ENCODE results near the gene CDKAL1. TPM values are rescaled to one million over a fixed set of nuclear protein-coding genes. Genes with fewer than 3 reads are reported as not detected.

Gene CDKAL1
- total and polyA plus RNA-seq, 2 of the 8 experiments (the other 6 are each of a cell fraction or from before 2014, with no cell fraction given) = 8.4 to 24.6 TPM

DNA sequence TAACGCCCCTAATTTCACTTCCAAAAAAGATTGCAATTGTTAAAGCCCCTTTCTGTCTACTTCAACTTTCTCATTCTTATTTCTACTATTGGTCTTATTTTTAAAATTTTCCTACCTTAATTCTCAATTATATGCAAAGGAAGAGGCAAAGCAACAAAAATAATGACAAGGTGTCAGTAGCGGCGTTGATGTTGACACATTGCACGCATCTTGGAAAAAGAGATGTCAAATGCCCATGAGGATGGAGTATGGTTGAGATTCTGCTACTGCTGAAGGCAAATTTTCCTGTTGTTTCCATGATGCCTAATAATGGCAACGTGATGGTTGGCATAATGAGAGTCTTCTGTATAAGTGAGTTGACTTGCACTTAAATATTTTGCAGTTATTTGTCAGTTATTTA is 258.9 kb downstream of the CDKAL1 start:
- H2BK20ac ChIP-seq (ENCODE audit: low read length) = no peak overlapping the region
- H3K23ac ChIP-seq (ENCODE audit: insufficient read length) = no peak overlapping the region
- FAIRE-seq (no peak), DNase-seq (ENCODE audit: low read depth in 1 of 2, low spot score in 2 of 2) (no peak)
- H2BK5ac ChIP-seq (ENCODE audit: low read depth, low read length) = no peak overlapping the region
- no peaks in the 10 kb centered on the region for H3K79me1 ChIP-seq (ENCODE audit: low read depth, low read length)
- no peak overlapping the region for H4K8ac ChIP-seq (ENCODE audit: extremely low read depth, insufficient read depth, low read length)
- H3K23me2 ChIP-seq (ENCODE audit: low read depth, low read length) = no peaks in the 10 kb centered on the region
- POLR2A ChIA-PET (ENCODE audit: partially characterized antibody) = no interaction called here
- no peak overlapping the region for H2BK120ac ChIP-seq (replicated peaks; ENCODE audit: low read depth, low read length)
- H3K27me3 ChIP-seq (replicated peaks in 1 of 4; ENCODE audit: control insufficient read depth in 3 of 4, extremely low read depth in 1 of 4, insufficient read depth in 3 of 4, low read length in 3 of 4) = no peaks in the 10 kb centered on the region
- CTCF ChIA-PET (ENCODE audit: partially characterized antibody) = no interaction called here
- H3K4me2 ChIP-seq (ENCODE audit: insufficient read depth in 1 of 2, low read depth in 2 of 2, low read length in 2 of 2) = no peak overlapping the region
- peaks cover 0 to 7% (median 2%) of the 10 kb centered on the region in 4 experiments; a peak in 2 of 7 replicates for H3K4me1 ChIP-seq (replicated peaks in 1 of 4; ENCODE audit: control insufficient read depth in 3 of 4, insufficient read depth in 4 of 4, low read length in 3 of 4)
- no peak overlapping the region for H2BK15ac ChIP-seq (ENCODE audit: low read length)
- H3K14ac ChIP-seq (ENCODE audit: insufficient read length) = no peak overlapping the region
- H4K5ac ChIP-seq (ENCODE audit: insufficient read length, low read depth, low read length) = no peak overlapping the region
- H3K18ac ChIP-seq (ENCODE audit: extremely low read depth, low read length) = no peak overlapping the region
- H4K91ac ChIP-seq (replicated peaks; ENCODE audit: insufficient read length, low read length) = no peak overlapping the region
- H3K79me2 ChIP-seq (ENCODE audit: control insufficient read depth in 1 of 2, insufficient read depth in 2 of 2, low read length in 2 of 2) = no peaks in the 10 kb centered on the region
- H2BK12ac ChIP-seq (ENCODE audit: low read depth, low read length) = no peak overlapping the region
- no peak overlapping the region for H2AK5ac ChIP-seq (ENCODE audit: low read depth, low read length)
- no peaks in the 10 kb centered on the region for H3K36me3 ChIP-seq (ENCODE audit: control insufficient read depth in 2 of 4, insufficient read depth in 4 of 4, low read length in 3 of 4)
- no peak overlapping the region for H3K9ac ChIP-seq (replicated peaks in 1 of 4; ENCODE audit: extremely low read depth in 1 of 4, low read depth in 3 of 4, low read length in 3 of 4)
- H3K4ac ChIP-seq (replicated peaks; ENCODE audit: insufficient read length, low read depth, low read length) = no peak overlapping the region
- H3K9me3 ChIP-seq (ENCODE audit: insufficient read depth in 2 of 2, low read depth in 1 of 2, low read length in 1 of 2) = no peaks in the 10 kb centered on the region
- no peak overlapping the region for H3K27ac ChIP-seq (ENCODE audit: low read depth, low read length)
- no peaks in the 10 kb centered on the region for H4K20me1 ChIP-seq (replicated peaks in 1 of 2; ENCODE audit: control insufficient read depth in 1 of 2, insufficient read depth in 2 of 2, low read length in 2 of 2)
- WGBS, 2 experiments (ENCODE audit: extremely low coverage in 1 of 2, insufficient coverage in 1 of 2, insufficient read length in 1 of 2, insufficient replicate concordance in 2 of 2, low coverage in 1 of 2, low lambda C conversion rate in 2 of 2, missing lambda C conversion rate in 1 of 2) = 69% methylated on average over 5 of the region's 5 CpGs; no CpG with 5 or more reads in 1 of the 2 experiments
- no peak overlapping the region for H3K56ac ChIP-seq (replicated peaks; ENCODE audit: insufficient read length, low read depth, low read length)
- no peak overlapping the region for H2AFZ ChIP-seq (ENCODE audit: low read length)
- no peak overlapping the region for H3K4me3 ChIP-seq (ENCODE audit: extremely low read depth in 1 of 4, insufficient read depth in 2 of 4, low read depth in 3 of 4, low read length in 4 of 4)
- TF ChIP-seq TBP (IDR thresholded peaks at IDR 0.05; ENCODE audit: low read depth, low read length) (no peak), CHD2 (IDR thresholded peaks at IDR 0.05; ENCODE audit: low read length) (no peak), CREB1 (IDR thresholded peaks at IDR 0.05) (no peak), MAFK (IDR thresholded peaks at IDR 0.05; ENCODE audit: low read depth, low read length) (no peak), JUN (IDR thresholded peaks at IDR 0.05; ENCODE audit: low read depth, low read length) (no peak), EGR1 (IDR thresholded peaks at IDR 0.05; ENCODE audit: borderline replicate concordance, low read depth, low read length) (no peak), PHF8 (conservative IDR thresholded peaks at IDR 0.05; ENCODE audit: low read depth, low read length) (no peak), SAP30 (IDR thresholded peaks at IDR 0.05; ENCODE audit: insufficient read depth, insufficient replicate concordance, low read length) (no peak), TEAD4 (IDR thresholded peaks at IDR 0.05; ENCODE audit: low read depth, low read length) (no peak), GABPA (IDR thresholded peaks at IDR 0.05; ENCODE audit: borderline replicate concordance, insufficient read depth, low read length) (no peak), RBBP5 (IDR thresholded peaks at IDR 0.05; ENCODE audit: borderline replicate concordance, low read depth, low read length) (no peak), ZNF274 (IDR thresholded peaks at IDR 0.05; ENCODE audit: borderline replicate concordance, extremely low read depth, low read length) (no peak)
- TF ChIP-seq, protein P1, sequence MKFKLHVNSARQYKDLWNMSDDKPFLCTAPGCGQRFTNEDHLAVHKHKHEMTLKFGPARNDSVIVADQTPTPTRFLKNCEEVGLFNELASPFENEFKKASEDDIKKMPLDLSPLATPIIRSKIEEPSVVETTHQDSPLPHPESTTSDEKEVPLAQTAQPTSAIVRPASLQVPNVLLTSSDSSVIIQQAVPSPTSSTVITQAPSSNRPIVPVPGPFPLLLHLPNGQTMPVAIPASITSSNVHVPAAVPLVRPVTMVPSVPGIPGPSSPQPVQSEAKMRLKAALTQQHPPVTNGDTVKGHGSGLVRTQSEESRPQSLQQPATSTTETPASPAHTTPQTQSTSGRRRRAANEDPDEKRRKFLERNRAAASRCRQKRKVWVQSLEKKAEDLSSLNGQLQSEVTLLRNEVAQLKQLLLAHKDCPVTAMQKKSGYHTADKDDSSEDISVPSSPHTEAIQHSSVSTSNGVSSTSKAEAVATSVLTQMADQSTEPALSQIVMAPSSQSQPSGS (IDR thresholded peaks at IDR 0.05; ENCODE audit: low read length) = no peak

Data from H1 (cell line).